Right renal pelvis (tissue), 4 donors: ENCODE results near the gene ZNF248. TPM values are rescaled to one million over a fixed set of nuclear protein-coding genes. Genes with fewer than 3 reads are reported as not detected.

Experiments
- DNase-seq, 4 donors: peaks; one replicate each; pipeline ENCODE4 v3.0.0-alpha.2; 2013; ENCODE audit warnings: low read depth in 4 of 4, low spot score in 3 of 4, missing footprints in 1 of 4
- polyA plus RNA-seq, 4 donors: library from polyadenylated mRNA; unstranded; fragments of 120-200 nt; gene quantifications; one replicate each; pipeline ENCODE4 v1.2.1, GENCODE V29; 2013; ENCODE audit not compliant: insufficient read length in 4 of 4

The ZNF248 gene
- polyA plus RNA-seq, 4 donors, result 30.8 to 37.8 (median 35.0) TPM

DNA sequence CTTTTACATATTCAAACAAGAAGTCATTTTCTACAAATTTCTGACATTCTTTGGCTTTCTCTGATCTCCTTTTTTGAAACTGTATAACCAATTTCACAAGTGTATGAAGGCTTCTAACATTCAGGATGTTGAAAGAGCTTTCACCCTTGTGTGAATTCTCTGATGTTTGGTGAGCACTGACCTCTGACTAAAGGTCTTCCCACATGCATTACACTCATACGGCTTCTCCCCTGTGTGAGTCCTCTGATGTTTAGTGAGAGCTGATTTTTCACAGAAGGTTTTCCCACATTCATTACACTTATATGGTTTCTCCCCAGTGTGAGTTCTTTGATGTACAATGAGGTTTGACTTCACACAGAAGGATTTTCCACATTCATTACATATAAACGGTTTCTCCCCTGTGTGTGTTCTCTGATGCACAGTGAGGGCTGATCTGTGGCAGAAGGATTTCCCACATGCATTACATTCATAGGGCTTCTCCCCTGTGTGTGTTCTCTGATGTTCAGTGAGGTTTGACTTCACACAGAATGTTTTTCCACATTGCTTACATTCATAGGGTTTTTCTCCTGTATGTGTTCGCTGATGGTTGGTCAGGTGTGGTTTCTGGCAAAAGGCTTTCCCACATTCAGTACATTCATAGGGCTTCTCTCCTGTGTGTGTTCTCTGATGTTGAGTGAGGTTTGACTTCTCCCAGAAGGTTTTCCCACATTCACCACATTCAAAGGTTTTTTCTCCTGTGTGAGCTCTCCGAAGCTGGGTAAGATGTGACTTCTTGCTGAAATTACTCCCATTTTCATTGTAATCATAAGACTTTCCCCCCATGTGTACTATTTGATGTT, 25.7 kb downstream of the ZNF248 start:
- DNase-seq, result no peak

DNA sequence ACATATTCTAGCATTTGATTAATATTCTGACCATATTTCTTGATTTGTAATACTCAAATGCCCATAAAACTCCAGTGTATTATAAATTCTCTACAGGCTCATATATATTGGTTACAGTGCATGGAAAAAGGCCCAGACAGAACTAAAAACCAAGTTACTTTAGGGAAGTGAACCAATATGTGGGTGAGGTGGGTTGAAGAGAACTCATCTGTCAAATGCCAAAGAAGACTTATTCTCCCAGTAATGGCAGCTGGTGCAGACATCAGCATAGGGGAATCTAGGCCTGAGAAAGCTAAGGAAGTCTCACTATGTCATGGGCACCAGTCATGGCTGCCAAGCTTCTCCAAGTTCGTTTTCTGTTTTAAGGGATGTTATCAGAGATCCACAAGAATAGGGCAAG, 30.6 kb downstream of the ZNF248 start:
- DNase-seq, result no peak

DNA sequence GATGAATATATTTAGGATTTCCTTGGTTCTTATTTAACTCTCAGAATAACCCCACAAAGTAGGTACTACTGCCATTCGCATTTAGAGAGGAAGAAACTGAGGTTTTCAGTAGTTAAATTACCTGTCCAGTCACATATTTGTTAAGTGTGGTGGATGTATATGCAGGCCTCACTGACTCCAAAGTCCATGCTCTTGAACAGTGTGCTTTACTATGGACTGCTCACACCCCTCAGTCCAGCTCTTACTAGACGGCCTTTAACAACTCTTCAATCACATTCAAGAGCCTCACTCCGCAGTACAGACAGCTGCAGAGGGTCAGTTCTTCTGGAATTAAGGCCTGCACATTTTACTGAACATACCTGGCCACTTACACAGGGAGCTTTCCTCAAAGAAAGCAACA, 36.2 kb downstream of the ZNF248 start:
- DNase-seq, result no peak

DNA sequence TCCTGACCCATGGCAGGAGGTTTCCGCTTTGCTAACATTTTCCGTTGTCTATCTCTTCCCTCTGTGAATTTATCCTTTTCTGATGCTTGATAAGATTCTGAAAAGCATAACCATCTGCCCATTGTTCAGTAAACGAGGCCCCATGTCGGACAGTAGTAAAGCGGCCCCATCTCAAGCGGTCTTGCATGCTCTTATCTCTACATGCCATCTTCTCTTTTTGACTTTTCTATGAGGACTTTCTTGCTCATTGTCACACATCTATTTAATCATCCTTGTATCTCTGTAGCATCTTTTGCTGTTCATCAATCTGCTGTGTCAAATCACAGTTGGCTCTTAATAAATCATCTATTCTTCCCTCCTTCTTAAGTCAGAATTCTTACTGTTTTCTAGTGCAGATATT, 37.6 kb downstream of the ZNF248 start:
- DNase-seq, result no peak

DNA sequence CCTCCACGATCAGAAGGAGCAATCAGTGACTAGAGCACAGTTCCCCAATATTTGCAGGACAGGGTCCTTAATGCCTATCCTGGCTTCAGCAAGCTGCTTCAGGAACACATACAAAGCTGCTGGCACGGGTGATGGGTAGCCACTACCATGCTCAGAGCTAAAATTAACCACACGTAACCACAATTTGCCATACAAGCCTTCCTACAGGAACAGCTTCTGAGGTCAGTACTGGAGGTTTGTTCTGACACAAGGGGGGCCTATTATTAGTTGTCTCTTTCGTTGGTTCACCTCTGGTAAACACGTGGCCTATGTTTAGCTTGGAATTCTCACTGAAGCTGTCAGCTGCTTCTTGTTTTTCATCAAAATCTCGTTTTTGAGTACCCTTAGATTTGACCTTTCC, 41.1 kb downstream of the ZNF248 start:
- no peak for DNase-seq

DNA sequence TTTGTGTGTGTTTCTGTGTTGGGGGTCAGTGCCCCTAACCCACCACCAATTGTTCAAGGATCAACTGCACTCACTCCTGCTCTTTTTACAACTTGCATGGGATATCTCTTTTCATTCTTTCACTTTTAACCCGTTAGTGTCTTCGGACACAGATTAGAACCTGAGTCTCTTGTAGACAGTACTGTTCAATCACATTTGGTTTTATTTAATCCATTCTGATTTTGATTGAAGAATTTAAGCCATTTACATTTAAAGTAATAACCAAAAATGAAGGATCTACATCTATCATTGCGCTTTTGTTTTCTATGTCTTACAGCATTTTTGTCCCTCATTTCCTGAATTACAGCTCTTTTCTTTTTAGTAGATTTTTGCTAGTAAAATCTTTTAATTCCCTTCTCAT, 43.6 kb downstream of the ZNF248 start:
- DNase-seq, result no peak

DNA sequence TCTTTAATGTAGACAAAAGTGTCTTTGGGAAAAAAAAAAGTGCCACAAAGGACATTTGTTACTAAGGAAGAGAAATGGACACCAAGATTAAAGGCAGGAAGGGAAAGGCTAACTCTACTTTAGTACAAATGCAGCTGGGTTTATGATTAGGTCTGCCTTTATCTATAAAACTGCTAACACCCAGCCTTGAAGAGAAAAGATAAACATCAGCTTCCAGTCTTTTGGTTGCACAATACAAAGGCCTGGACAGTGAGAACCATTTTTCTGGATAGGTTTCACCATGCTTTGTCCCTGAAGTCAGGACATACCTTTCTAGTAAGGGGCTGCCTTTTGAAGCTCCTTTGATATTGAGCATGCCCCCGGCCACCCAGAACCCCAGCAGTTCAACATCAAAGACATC, 45.1 kb downstream of the ZNF248 start:
- no peak for DNase-seq

DNA sequence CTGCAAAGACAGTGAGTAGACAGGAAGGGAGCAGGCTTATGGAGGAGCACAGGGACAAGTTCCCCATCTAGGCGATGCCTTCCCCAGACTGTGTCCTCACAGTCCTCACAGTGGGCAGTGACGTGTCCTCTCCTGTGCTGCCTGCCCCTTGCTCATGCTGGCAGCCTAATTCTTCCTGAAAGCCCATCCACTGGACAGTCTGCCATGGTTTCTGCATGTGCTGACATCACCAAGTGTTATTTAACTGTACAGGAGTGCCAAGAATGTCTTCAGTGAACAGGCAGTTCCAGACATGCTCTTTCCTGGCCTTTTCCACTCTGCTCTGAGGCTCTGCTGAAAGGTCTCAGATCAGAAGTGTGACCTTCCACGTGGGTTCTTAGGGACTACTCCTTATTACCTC, 54.1 kb downstream of the ZNF248 start:
- DNase-seq, result no peak

DNA sequence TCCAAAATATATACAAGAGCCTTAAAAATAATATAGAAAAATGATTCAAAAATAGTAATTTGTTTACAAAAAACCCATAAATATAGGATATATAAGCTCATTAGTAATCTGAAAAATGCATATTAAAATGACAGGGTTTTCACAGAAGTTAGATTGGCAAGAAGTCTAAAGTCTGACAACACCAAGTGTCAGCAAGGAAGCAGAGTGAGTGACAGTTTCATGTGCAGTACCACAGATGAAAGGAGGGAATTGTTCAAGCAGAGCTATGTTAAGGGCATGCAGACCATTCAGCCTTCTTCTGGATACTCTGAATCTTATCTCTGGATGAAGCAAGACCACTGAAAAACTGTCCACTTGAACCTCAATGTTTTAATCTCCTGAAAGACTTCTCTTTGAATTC, 55.9 kb downstream of the ZNF248 start:
- no peak for DNase-seq

DNA sequence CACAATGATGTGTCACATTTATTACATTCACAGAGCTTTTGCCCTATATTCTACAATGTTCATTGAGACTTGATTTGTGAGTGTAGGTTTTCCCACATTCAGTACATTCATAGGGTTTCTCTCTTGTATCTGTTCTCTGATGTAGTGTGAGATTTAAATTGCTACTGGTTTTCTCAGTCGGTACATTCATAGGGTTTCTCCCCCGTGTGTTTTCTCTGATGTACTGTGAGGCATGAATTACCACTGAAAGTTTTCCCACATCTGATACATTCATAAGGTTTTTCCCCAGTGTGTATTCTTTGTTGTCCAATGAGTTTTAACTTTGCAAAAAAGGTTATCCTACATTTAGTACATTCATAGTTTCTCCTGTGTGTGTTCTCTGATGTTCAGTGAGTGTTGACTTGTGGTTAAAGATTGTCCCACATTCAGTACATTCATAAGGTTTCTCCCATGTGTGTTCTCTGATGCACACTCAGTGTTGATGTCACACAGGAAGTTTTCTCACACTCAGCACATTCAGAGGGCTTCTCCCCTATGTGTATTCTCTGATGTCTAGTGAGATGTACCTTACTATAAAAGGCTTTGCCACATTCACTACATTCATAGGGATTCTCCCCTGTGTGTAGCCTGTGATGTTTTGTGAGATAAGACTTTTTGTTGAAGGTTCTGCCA, 63.0 kb downstream of the ZNF248 start:
- no peak for DNase-seq

DNA sequence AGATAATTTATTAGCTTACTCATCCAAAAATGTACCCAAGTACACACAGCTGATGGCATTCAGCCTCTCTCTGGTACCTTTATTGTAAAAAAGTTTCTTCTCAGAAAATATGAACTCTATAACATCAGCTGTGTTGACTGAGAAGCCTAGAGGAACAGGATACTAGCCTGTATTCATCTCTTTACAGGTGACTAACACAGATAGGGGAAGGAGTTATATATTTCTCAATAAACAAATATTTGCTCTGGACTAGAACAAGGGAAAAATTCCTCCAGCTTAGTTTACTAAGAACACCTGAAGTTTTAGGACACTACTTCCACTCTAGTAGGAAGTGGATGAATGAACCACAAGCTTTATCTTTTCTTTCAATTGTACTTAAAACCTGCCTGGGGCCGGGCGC, 67.8 kb downstream of the ZNF248 start:
- no peak for DNase-seq

DNA sequence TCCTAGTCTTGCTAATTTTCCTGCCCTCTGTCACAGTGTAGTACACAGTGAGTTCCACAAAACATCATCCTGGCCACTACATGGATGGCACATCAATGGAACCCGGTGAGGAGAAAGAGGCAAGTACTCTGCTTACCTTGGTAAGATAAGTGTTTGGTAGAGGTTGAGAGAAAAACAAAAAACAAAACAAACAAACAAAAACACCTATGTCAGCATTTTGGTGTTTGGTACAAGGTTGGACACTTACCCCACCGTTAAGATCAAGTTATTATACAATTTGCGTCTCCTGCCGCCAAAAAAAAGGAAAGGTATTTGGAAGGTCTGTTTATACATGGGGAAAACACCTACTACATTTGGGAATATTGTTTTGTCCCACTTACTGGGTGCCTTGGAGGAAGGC, 72.7 kb downstream of the ZNF248 start:
- DNase-seq, result no peak

DNA sequence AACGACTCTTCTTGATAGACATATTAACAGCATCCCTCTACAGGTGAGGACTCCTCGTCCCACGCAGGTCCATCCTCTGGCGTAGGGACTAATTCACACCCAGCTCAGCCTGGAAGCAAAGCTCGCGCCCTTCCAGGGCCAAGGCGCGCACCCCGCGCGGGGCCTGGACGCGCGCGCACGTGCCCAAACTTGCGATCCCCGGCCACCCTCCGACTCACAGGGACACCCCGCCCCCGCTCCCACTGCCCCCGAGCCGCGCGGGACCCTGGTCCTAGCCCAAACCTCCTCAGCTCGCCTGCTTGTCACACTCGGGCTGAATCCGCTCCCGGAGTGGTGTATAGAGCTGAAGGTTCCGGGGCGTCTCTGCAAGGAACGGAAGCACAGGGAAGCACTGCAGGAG, 76.9 kb downstream of the ZNF248 start:
- no peak for DNase-seq

DNA sequence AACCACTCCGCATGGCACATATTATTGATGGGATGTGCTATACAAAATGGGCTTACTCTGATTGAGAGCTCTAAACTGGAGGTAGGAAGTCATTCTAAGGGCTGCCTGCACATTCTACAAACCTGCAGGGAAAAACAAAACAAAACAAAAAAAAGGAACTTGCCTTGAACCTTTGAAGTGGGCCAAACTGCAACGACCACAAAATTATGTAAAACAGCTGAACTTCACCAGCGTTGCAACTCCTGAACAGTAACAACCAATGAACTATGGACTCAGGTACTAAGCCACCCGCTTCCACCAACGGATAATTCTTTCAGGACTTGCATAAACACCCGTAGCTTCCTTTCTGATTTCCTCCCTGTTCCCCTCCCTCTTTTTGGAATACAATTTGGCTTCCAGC, 80.4 kb downstream of the ZNF248 start:
- no peak for DNase-seq

DNA sequence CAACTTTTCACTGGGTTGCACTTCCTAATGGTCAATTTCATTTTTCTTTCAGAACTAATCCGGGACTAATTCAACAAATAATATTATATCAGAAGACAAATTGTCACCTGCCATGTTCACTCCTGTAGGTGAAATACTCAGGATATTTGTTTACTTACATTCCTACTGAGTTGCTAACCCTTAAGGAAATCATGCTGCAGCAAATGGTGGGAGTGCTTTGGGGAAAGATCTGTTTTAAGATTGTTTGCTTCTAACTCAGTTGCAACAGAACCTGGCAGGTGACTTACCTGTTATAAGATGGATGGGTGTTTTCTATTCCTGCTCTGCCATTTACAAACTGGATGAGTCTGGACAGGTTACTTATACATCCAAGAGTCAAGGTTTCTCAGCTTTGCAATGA, 81.8 kb downstream of the ZNF248 start:
- DNase-seq, result no peak

DNA sequence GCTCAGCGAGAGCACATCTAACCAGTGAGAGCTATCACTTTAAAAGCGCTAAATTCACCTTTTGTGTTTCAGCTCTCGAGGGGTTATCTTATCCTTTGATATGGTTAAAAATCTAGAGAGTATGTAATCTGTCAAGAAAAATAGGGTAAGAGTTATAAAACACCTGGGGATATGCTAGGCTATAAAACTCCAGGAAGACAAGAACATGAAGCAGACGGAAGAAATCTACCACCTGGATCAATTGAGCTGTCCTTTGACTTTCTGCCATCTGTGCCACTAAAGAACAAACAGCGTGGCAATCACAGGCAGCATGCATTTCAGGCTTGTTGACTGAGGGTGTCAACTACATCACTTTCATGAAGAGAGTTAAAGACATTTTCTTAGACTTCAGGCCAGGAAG, 83.1 kb downstream of the ZNF248 start:
- DNase-seq, result no peak

DNA sequence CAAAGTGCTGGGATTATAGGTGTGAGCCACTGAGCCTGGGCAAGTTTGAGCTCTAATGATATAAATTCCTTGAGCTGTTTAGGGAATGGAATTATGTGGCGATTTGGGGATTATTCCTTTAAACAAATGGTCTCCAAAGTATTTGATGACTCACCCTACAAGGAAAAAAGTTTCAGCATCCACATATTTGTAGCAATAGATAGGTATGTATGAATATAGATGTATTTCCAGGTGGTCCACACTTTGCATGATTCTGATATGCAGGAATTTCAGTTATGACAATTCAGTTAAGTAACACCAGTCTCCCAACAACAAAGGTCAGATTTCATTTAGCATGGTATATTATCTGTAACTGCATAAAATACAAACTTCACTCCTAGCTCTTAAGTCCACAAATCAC, 92.2 kb downstream of the ZNF248 start:
- DNase-seq, result no peak

DNA sequence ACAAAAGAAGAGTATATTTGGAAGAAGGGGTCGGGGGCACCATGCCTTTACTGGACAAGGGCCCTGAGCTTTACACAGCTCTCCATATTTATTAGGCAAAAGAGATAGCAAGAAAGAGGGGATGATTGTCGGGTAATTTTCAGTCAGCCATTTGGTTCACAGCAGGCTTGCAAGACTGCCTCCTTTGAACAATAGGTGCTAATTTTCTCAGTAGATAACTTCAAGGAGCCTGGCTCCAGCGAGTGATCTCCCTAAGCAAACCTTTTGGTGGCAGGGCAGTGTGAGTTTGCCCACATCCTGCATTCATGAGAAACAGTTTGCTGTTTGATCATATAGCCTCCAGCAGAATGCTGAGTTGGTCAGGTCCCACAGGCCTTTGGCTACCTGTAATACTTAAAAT, 94.3 kb downstream of the ZNF248 start:
- no peak for DNase-seq

DNA sequence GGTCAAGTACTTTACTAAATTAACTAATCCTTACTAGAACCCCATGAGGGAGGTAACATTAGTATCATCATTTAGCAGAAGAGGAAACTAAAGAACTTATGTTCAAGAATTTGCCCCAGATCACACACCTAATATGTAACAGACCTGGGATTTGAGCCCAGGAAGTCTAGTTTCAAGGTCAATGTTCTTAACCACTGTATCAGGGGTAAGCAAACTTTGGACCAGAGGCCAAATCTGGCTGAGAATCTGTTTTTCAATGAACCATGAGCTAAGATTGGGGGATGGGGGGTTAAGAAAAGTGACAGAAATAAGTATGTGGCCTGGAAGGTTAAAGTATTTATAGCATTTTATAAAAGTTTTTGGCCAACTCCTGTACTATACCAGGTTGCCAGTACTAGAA, 95.1 kb downstream of the ZNF248 start:
- no peak for DNase-seq

DNA sequence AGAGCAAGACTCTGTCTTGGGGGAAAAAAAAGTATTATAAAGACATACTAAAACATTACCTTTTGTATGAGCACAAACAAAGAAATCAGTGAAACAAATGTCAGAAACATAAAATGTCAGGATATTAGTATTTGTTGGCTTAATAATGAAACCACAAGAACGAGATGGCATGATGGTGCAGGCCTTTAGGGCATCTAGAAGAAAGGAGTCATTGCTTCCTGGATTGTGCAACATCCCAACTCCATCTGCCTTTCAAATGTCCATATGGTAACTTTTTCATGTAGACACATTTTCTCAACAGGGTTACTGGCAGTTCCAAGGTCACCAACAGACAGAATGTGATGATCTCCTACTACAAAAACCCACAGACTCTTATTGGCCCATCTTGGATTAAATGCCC, 96.6 kb downstream of the ZNF248 start:
- DNase-seq, result no peak

DNA sequence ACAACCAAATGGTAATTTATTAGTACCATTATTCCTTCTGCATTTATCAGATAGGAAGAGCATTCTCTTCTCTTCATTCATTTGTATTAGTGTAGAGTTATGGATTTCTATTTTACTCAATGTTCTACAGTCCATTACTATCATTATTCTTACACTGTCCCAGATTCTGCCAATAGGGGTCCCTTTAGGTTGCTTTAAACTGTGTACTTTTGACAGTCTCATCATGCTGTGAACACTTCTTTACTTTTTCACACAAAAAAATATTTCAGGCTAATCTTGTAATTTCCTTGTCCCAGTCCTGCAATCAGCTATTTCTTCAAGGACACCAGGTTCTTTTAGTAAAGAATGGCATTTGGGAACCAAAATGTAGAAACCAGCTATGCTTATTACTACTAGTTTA, 99.3 kb downstream of the ZNF248 start:
- DNase-seq, result no peak

DNA sequence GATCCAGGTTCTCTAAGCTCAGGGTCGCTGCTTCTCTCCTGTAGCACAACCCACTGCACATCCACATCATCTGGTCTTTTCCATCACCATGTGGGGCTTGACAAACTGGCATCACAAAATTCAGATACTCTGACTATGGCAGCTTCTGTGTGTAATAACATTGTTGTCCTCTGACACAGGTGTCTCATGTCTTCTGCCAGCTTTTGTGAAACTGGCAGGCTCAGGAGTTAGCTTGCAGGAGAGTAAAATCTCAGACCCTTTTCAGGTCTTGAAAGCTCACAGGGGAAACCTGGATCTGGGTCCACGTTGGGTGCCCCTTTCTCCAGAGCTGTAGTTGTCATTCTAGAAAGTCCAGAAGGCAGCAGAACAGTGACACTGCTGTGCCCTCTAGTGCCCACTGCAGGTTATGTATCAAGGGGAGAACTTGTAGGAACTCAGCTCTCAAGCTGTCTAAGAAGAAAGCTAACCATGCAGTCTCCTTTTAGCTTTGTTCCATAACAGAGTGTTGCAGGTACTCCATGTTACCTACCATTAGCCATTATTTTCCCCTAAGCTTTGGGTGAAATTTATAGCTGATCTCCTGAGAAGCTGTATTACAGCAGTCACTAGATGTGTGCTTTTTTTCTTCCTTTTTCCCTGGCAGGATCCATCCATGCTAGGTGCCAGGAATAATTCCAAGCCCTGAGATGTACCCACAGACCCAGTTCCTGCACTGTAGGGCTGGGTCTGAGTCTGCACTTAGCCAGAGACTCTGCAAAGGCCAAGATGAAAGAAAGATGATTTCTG, 102.7 kb downstream of the ZNF248 start:
- DNase-seq, result no peak
